IPS DF 6.9 (cell line): ENCODE measurements around the gene RWDD2A.
"Not testable (repeated sequence)": the region's sequence is repeated elsewhere in the genome, so short reads cannot be mapped to it uniquely, and the experiment has no call there.

Source experiments
- DNase-seq: peaks from one replicate; pipeline ENCODE4 v3.0.0-alpha.2; 2013; ENCODE audit warnings: low read depth, low spot score
- H3K27ac ChIP-seq: one replicate; pipeline ENCODE4 v1.5.1; 2013; ENCODE audit warnings: low read length, control low read depth
- H3K27me3 ChIP-seq: 2 replicates; pipeline ENCODE4 v1.6.1; 2013; ENCODE audit warnings: mild to moderate bottlenecking, low read length; ENCODE audit not compliant: control insufficient read depth, insufficient read depth
- H3K36me3 ChIP-seq: 2 replicates; pipeline ENCODE4 v1.6.1; 2013; ENCODE audit warnings: low read length; ENCODE audit not compliant: control insufficient read depth, insufficient read depth
- H3K4me1 ChIP-seq: 2 replicates; pipeline ENCODE4 v1.6.1; 2013; ENCODE audit warnings: low read length; ENCODE audit not compliant: control insufficient read depth, insufficient read depth
- H3K4me3 ChIP-seq: 2 replicates; pipeline ENCODE4 v1.5.1; 2013; ENCODE audit warnings: mild to moderate bottlenecking, low read length
- H3K9me3 ChIP-seq: 2 replicates; pipeline ENCODE4 v1.6.1; 2013; ENCODE audit warnings: low read length, inconsistent platforms; ENCODE audit not compliant: control insufficient read depth, insufficient read depth
- WGBS: extraction: QIAGEN DNeasy Blood & Tissue Kit; methylation state at CpG from one replicate; pipeline ENCODE4 v1.1.7; 2013; ENCODE audit warnings: mixed read lengths, missing lambda C conversion rate; ENCODE audit not compliant: insufficient read length, insufficient coverage; 5-methylcytosine and 5-hydroxymethylcytosine counted together

The RWDD2A gene

GRCh38 chr6:83176246-83176645 lies 16.9 kb upstream of the RWDD2A start:
- Histone ChIP-seq H3K36me3 (peaks cover 16% of the 10 kb centered on the region; the same call in 1 of the 2 replicates), H3K4me1 (no peaks in the 10 kb centered on the region), H3K9me3 (no peaks in the 10 kb centered on the region), H3K4me3 (no peak overlapping the region), H3K27ac (no peak overlapping the region), H3K27me3 (no peaks in the 10 kb centered on the region)
- DNase-seq: no peak
- WGBS: no CpG with 5 or more reads among the region's 4 CpGs

- Histone ChIP-seq H3K27ac (no peak overlapping the region), H3K9me3 (no peaks in the 10 kb centered on the region), H3K4me1 (no peaks in the 10 kb centered on the region), H3K27me3 (no peaks in the 10 kb centered on the region), H3K4me3 (no peak overlapping the region), H3K36me3 (peaks cover 6% of the 10 kb centered on the region; the same call in 1 of the 2 replicates)
- DNase-seq: no peak
Measured at GRCh38 chr6:83180426-83180950, 12.7 kb upstream of the RWDD2A start.

- Histone ChIP-seq H3K4me3 (no peak overlapping the region), H3K9me3 (no peaks in the 10 kb centered on the region), H3K27ac (no peak overlapping the region), H3K4me1 (no peaks in the 10 kb centered on the region), H3K36me3 (peaks cover 9% of the 10 kb centered on the region; the same call in 1 of the 2 replicates), H3K27me3 (no peaks in the 10 kb centered on the region)
- DNase-seq: no peak
- WGBS: no CpG with 5 or more reads among the region's 1 CpG
Measured at GRCh38 chr6:83182114-83182513, 11.0 kb upstream of the RWDD2A start.

- Histone ChIP-seq H3K27me3 (no peaks in the 10 kb centered on the region), H3K4me1 (no peaks in the 10 kb centered on the region), H3K4me3 (no peak overlapping the region), H3K36me3 (peaks cover 6% of the 10 kb centered on the region; the same call in 1 of the 2 replicates), H3K27ac (no peak overlapping the region), H3K9me3 (no peaks in the 10 kb centered on the region)
- DNase-seq: no peak
- WGBS: no CpG with 5 or more reads among the region's 9 CpGs
Measured at GRCh38 chr6:83183082-83183828, 9.9 kb upstream of the RWDD2A start.

GRCh38 chr6:83185096-83185495 lies 8.1 kb upstream of the RWDD2A start:
- H3K36me3 ChIP-seq: peaks cover 11% of the 10 kb centered on the region; the same call in 1 of the 2 replicates
- WGBS: no CpG with 5 or more reads among the region's 2 CpGs

GRCh38 chr6:83188501-83188900 lies 4.7 kb upstream of the RWDD2A start:
- Histone ChIP-seq H3K4me3 (no peak overlapping the region), H3K4me1 (no peaks in the 10 kb centered on the region), H3K27me3 (no peaks in the 10 kb centered on the region), H3K9me3 (no peaks in the 10 kb centered on the region), H3K27ac (no peak overlapping the region), H3K36me3 (peaks cover 11% of the 10 kb centered on the region; the same call in 1 of the 2 replicates)
- DNase-seq: no peak
- no CpG with 5 or more reads among the region's 3 CpGs for WGBS

More at GRCh38 chr6:83185096-83185495, 8.1 kb upstream of the RWDD2A start:
- Histone ChIP-seq H3K27ac (no peak overlapping the region), H3K4me3 (no peak overlapping the region), H3K27me3 (no peaks in the 10 kb centered on the region), H3K9me3 (no peaks in the 10 kb centered on the region), H3K4me1 (no peaks in the 10 kb centered on the region)
- no peak for DNase-seq

GRCh38 chr6:83190626-83191025 lies 2.5 kb upstream of the RWDD2A start:
- H3K36me3 ChIP-seq: peaks cover 11% of the 10 kb centered on the region; the same call in 1 of the 2 replicates
- H3K4me3 ChIP-seq: no peak overlapping the region
- H3K9me3 ChIP-seq: no peaks in the 10 kb centered on the region
- H3K27me3 ChIP-seq: no peaks in the 10 kb centered on the region
- WGBS: no CpG with 5 or more reads among the region's 6 CpGs
- no peak overlapping the region for H3K27ac ChIP-seq
- H3K4me1 ChIP-seq: no peaks in the 10 kb centered on the region
- DNase-seq: no peak

- H3K27ac ChIP-seq, H3K9me3 ChIP-seq, H3K36me3 ChIP-seq, DNase-seq, H3K4me3 ChIP-seq, H3K27me3 ChIP-seq, H3K4me1 ChIP-seq: not testable (repeated sequence)
- WGBS: no CpG with 5 or more reads among the region's 18 CpGs
Measured at GRCh38 chr6:83191974-83192373, 1.2 kb upstream of the RWDD2A start.

GRCh38 chr6:83192456-83192855 lies 701 bp upstream of the RWDD2A start:
- no CpG with 5 or more reads among the region's 4 CpGs for WGBS
- Histone ChIP-seq H3K27me3 (no peaks in the 10 kb centered on the region), H3K4me3 (peak overlapping the region; percentile 88), H3K4me1 (no peaks in the 10 kb centered on the region), H3K9me3 (no peaks in the 10 kb centered on the region), H3K36me3 (peaks cover 5% of the 10 kb centered on the region), H3K27ac (no peak overlapping the region)
- DNase-seq: no peak

- peaks cover 6% of the 10 kb centered on the region for H3K36me3 ChIP-seq
- H3K4me1 ChIP-seq: no peaks in the 10 kb centered on the region
- H3K27me3 ChIP-seq: no peaks in the 10 kb centered on the region
- no peak overlapping the region for H3K27ac ChIP-seq
- H3K4me3 ChIP-seq: peak overlapping the region; percentile 88
- DNase-seq: no peak
- no peaks in the 10 kb centered on the region for H3K9me3 ChIP-seq
- no CpG with 5 or more reads among the region's 44 CpGs for whole genome bisulfite sequencing
Measured at GRCh38 chr6:83193747-83194566, 800 bp downstream of the RWDD2A start.
